Uterus (tissue), 4 donors: Measurements from ENCODE around the gene PIAS1. TPM values are rescaled to one million over a fixed set of nuclear protein-coding genes. Genes with fewer than 3 reads are reported as not detected.
"Not testable (repeated sequence)": the region's sequence is repeated elsewhere in the genome, so short reads cannot be mapped to it uniquely, and the experiment has no call there.

Experiments
- DNase-seq, 2 donors: peaks; one replicate each; pipeline ENCODE4 v3.0.0-alpha.2; 2019 to 2020
- H3K27ac ChIP-seq, 2 donors: fragments of 200-600 bp; sonication (generic); 1 replicate in 1 of 2; 2 replicates in 1 of 2; pipeline ENCODE4 v1.5.1; 2016 to 2018
- H3K27me3 ChIP-seq, 2 donors: fragments of 200-600 bp; sonication (generic); one replicate each; pipeline ENCODE4 v1.5.1; 2018 to 2019; ENCODE audit warnings: control low read depth in 1 of 2
- H3K36me3 ChIP-seq, 2 donors: fragments of 200-600 bp; sonication (generic); one replicate each; pipeline ENCODE4 v1.5.1; 2019; ENCODE audit warnings: control low read depth in 1 of 2
- H3K4me1 ChIP-seq, 2 donors: fragments of 200-600 bp; sonication (generic); one replicate each; pipeline ENCODE4 v1.5.1; 2018 to 2019; ENCODE audit warnings: control low read depth in 1 of 2
- H3K4me3 ChIP-seq, 2 donors: fragments of 200-600 bp; sonication (generic); 1 replicate in 1 of 2; 2 replicates in 1 of 2; pipeline ENCODE4 v1.5.1; 2018 to 2019; ENCODE audit warnings: mild to moderate bottlenecking in 1 of 2
- H3K9me3 ChIP-seq, 2 donors: fragments of 200-600 bp; sonication (generic); one replicate each; pipeline ENCODE4 v1.5.1; 2019; ENCODE audit warnings: control low read depth in 1 of 2
- POLR2A ChIP-seq, 2 donors: fragments of 450-650 bp; IDR thresholded peaks; one replicate each; pipeline ENCODE4 v1.6.1; 2016; ENCODE audit warnings: antibody characterized with exemption in 2 of 2, mild to moderate bottlenecking in 1 of 2, moderate library complexity in 1 of 2
- intact Hi-C: fragments of 100-400 bp; cut with DNase I; formaldehyde crosslinking; loops from one replicate; pipeline ENCODE4 v1.15.1; 2023; ENCODE audit warnings: low total_unique reads
- total RNA-seq, 4 donors: library from RNA; depleted of rRNA in 3 of 4; stranded (reverse); fragments of >200 nt in 3 of 4; gene quantifications; one replicate each; pipeline versions ENCODE4 v1.1.0 to v1.2.4, GENCODE V29; 2014 to 2023
- TF ChIP-seq, protein P1 (sequence below), 4 experiments: fragments of 200-600 bp in 2 of 4; fragments of 450-650 bp in 2 of 4; sonication (generic) in 2 of 4; IDR thresholded peaks; one replicate each; pipeline ENCODE4 v1.5.1; 2016 to 2019; ENCODE audit warnings: antibody characterized with exemption in 4 of 4, mild to moderate bottlenecking in 2 of 4, moderate library complexity in 1 of 4
- donor health status: DM: yes; HTN: yes; CAD: no.

PIAS1 gene
- total RNA-seq, 4 donors from 2014 or later = 19.1 to 171 (median 95.9) TPM

DNA sequence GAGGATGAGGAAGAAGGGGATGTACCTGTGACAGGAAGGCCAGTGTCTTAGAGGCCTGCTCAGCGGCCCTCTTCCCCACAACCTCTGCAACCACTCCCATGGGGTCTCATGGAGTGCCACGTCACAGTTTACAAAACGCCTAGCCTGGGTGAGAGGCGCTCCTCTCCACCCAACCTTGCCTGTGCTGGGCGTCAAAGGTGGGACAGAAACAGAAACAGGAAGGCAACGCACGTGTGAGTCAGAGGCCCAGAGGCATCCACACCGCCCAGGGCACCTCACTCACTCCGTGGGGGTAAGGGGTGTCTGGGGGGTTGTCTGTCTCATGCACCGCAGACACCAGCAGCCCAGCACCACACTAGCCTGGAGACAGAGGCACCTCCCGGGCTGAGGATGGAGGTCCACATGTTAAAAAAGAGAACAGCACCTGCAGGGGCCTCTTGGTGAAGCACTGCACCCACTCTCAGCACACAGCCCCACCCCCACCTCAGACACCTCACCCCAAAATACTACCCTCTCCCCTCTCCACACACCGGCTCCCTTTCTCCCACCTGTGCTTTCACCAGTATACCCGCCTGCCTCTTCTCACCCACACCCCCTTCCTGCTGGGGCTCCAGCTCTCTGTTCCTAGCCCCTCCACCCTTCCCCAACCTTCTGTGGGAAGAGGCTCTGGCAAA is 155.8 kb downstream of the PIAS1 start:
- H3K27ac ChIP-seq = no peak overlapping the region
- peaks cover 0 to 8% of the 10 kb centered on the region in 2 donors for H3K4me1 ChIP-seq
- no peak for DNase-seq
- no peaks in the 10 kb centered on the region for H3K27me3 ChIP-seq
- H3K36me3 ChIP-seq = no peaks in the 10 kb centered on the region
- no peak overlapping the region for H3K4me3 ChIP-seq
- intact Hi-C loops = no loop called here
- no peaks in the 10 kb centered on the region for H3K9me3 ChIP-seq
- TF ChIP-seq POLR2A (IDR thresholded peaks at IDR 0.05) = no peak
- TF ChIP-seq, protein P1, sequence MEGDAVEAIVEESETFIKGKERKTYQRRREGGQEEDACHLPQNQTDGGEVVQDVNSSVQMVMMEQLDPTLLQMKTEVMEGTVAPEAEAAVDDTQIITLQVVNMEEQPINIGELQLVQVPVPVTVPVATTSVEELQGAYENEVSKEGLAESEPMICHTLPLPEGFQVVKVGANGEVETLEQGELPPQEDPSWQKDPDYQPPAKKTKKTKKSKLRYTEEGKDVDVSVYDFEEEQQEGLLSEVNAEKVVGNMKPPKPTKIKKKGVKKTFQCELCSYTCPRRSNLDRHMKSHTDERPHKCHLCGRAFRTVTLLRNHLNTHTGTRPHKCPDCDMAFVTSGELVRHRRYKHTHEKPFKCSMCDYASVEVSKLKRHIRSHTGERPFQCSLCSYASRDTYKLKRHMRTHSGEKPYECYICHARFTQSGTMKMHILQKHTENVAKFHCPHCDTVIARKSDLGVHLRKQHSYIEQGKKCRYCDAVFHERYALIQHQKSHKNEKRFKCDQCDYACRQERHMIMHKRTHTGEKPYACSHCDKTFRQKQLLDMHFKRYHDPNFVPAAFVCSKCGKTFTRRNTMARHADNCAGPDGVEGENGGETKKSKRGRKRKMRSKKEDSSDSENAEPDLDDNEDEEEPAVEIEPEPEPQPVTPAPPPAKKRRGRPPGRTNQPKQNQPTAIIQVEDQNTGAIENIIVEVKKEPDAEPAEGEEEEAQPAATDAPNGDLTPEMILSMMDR (IDR thresholded peaks at IDR 0.05) = no peak

DNA sequence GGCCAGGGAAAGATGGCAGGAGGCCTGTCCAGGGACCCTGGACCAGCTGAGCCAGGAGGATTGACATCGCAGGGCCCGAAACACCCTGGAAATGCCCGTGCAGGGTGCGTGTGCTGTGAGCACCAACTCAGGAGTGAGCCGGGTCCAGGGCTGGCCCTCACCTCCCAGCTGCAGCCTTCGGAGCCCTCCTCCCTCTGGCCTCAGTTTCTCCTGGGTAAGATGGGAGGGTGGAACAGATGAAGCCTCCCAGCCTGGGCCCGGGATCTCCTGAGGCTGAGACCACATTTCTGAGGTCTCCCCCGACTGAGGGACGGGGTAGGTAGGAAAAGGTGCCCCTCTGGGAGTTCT is 156.3 kb downstream of the PIAS1 start:
- no peaks in the 10 kb centered on the region for H3K9me3 ChIP-seq
- H3K27ac ChIP-seq = peak overlapping the region in 1 of 2 donors; percentile 14
- no peaks in the 10 kb centered on the region for H3K36me3 ChIP-seq
- no peak overlapping the region for H3K4me3 ChIP-seq
- DNase-seq = no peak
- intact Hi-C loops = no loop called here
- H3K27me3 ChIP-seq = no peaks in the 10 kb centered on the region
- peaks cover 0 to 3% of the 10 kb centered on the region in 2 donors for H3K4me1 ChIP-seq
- TF ChIP-seq POLR2A (IDR thresholded peaks at IDR 0.05) = no peak
- TF ChIP-seq, protein P1 (IDR thresholded peaks at IDR 0.05) = no peak

DNA sequence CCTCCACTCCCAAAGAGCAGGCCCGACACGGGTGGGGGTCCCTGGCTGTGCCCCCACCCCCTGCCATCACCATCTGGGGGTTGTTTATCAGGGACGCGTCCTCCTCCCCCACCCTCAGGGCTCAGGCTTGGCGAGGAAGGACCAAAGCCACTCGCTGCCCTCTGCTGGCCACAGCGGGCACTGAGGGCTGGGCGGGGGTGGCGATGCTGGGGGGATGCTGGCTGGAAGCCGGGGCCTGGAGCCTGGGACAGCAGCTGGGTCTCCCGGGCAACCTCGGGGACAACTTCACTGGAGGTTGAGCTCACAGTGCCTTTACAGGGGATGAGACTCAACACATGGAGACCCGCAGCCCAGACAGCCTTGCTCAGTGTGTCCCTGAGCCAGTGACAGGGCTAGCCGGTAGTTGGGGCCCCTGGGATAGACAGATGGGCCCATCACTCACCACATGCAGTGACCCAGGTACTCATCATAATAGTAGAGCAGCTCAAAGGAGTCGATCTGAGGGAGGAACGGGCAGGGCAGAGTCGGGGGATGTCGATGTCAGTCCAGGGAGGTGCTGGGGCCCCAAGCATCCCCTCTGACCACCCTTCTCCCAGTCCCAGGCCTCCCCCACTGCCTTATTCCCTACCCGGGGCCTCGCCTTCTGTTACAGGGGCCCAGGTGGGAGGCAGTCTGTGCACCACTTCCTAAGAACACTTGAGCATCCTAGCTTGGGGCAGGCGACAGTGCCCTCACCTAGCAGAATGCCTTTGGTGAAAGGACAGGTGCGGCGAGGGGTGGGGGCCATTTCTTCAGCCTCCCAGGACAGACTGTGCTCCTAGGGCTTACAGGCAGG is 156.9 kb downstream of the PIAS1 start:
- H3K36me3 ChIP-seq = no peaks in the 10 kb centered on the region
- H3K27me3 ChIP-seq = no peaks in the 10 kb centered on the region
- peak; percentile 64 to 70 for DNase-seq
- no peak overlapping the region for H3K4me3 ChIP-seq
- no peaks in the 10 kb centered on the region for H3K4me1 ChIP-seq
- intact Hi-C loops = no loop called here
- H3K27ac ChIP-seq = peak overlapping the region in 1 of 2 donors; percentile 14
- H3K9me3 ChIP-seq = no peaks in the 10 kb centered on the region
- TF ChIP-seq, protein P1 (IDR thresholded peaks at IDR 0.05) = peak; percentile 79 to 88 (median 84)
- no peak for TF ChIP-seq POLR2A (IDR thresholded peaks at IDR 0.05)

DNA sequence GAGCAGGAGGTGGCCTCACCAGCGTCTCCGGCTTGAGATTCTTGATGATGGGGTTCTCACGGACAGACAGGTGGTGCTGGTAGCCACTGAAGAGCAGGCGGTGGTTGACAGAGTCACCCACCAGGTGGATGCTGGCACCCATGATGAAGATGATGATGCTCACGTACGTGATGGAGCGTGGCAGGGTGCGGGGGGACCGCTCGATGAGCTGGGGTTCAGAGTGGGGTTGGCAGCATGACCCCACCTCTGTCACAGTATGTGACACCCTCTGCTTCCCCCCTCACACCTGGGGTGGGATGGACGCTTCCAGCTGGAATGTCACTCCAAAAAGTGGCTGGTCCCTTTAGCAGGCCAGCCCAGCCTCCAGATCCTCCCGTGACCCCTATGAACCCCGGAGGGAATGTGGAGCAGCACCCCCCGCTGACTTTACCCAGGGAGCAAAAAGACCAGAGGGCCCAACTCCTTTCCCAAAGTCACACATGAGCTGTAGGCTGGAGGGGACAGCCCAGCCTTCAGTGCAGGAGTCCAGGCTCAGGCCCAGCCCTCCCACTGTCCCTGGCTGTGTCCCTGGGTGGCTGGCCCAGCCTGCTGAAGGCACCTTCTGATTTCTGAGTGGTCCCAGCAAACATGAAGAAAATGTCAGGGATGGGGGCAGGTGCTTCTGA is 157.7 kb downstream of the PIAS1 start:
- Histone ChIP-seq H3K27me3 (no peaks in the 10 kb centered on the region), H3K4me1 (no peaks in the 10 kb centered on the region), H3K27ac (no peak overlapping the region), H3K4me3 (no peak overlapping the region), H3K9me3 (no peaks in the 10 kb centered on the region), H3K36me3 (no peaks in the 10 kb centered on the region)
- intact Hi-C loops = no loop called here
- TF ChIP-seq POLR2A (IDR thresholded peaks at IDR 0.05) = no peak
- TF ChIP-seq, protein P1 (IDR thresholded peaks at IDR 0.05) = no peak
- DNase-seq = no peak

DNA sequence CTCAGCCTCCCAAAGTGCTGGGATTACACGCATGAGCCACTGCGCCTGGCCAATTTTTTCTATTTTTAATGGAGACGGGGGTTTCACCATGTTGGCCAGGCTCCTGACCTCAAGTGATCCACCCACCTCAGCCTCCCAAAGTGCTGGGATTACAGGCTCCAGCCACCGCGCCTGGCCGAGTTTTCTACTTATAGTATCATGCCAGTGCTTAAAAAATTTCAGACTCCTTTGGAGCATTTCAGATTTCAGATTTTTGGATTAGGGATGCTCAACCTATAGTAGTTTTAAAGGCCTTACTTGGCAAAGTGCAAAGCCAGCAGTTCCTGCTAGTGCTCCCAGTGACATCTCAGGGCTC is 159.4 kb downstream of the PIAS1 start:
- H3K36me3 ChIP-seq, H3K27me3 ChIP-seq, H3K4me1 ChIP-seq, H3K4me3 ChIP-seq, H3K9me3 ChIP-seq, intact Hi-C loops, H3K27ac ChIP-seq: not testable (repeated sequence)
- peak in 1 of 2 donors; percentile 1 for DNase-seq
